Gastroesophageal sphincter (tissue), 4 donors: ENCODE results near the gene XIRP2. TPM values are rescaled to one million over a fixed set of nuclear protein-coding genes. Genes with fewer than 3 reads are reported as not detected.

Source experiments
- ATAC-seq: fragments of 150-250 bp; one replicate; pipeline ENCODE4 v1.9.1; 2016; ENCODE audit warnings: mild to moderate bottlenecking, moderate library complexity
- H3K27ac ChIP-seq, 4 donors: fragments of 200-600 bp; sonication (generic) in 3 of 4; 1 replicate in 3 of 4; 2 replicates in 1 of 4; pipeline ENCODE4 v1.5.1; 2016 to 2019
- H3K27me3 ChIP-seq: fragments of 200-600 bp; sonication (generic); one replicate; pipeline ENCODE4 v1.5.1; 2019
- H3K36me3 ChIP-seq, 2 donors: fragments of 200-600 bp; sonication (generic); one replicate each; pipeline ENCODE4 v1.5.1; 2019; ENCODE audit warnings: control low read depth in 1 of 2
- H3K4me1 ChIP-seq, 3 donors: fragments of 200-600 bp; sonication (generic); 1 replicate in 2 of 3; 2 replicates in 1 of 3; pipeline ENCODE4 v1.5.1; 2016 to 2019; ENCODE audit warnings: control low read depth in 2 of 3
- H3K4me3 ChIP-seq, 2 donors: fragments of 200-600 bp; sonication (generic); one replicate each; pipeline ENCODE4 v1.5.1; 2019; ENCODE audit warnings: mild to moderate bottlenecking in 1 of 2, moderate library complexity in 1 of 2
- H3K9me3 ChIP-seq, 3 donors: fragments of 200-600 bp; sonication (generic); one replicate each; pipeline ENCODE4 v1.5.1; 2017 to 2019; ENCODE audit warnings: control low read depth in 2 of 3
- CTCF ChIP-seq, 4 experiments: fragments of 200-600 bp in 2 of 4; fragments of 450-650 bp in 2 of 4; sonication (generic) in 1 of 4; IDR thresholded peaks; one replicate each; pipeline ENCODE4 v1.5.1; 2017 to 2019; ENCODE audit warnings: antibody characterized with exemption in 4 of 4, mild to moderate bottlenecking in 2 of 4, moderate library complexity in 2 of 4
- EP300 ChIP-seq: sonication (generic); formaldehyde crosslinking; IDR thresholded peaks from one replicate; pipeline ENCODE4 v1.6.1; 2017; ENCODE audit warnings: antibody characterized with exemption, mild to moderate bottlenecking
- POLR2A ChIP-seq, 2 donors: fragments of 450-650 bp; IDR thresholded peaks; one replicate each; pipeline ENCODE4 v1.6.1; 2017; ENCODE audit warnings: antibody characterized with exemption in 2 of 2, mild to moderate bottlenecking in 2 of 2, moderate library complexity in 1 of 2
- POLR2AphosphoS5 ChIP-seq: sonication (generic); formaldehyde crosslinking; IDR thresholded peaks from one replicate; pipeline ENCODE4 v1.6.1; 2017; ENCODE audit warnings: antibody characterized with exemption
- WGBS, 2 donors: methylation state at CpG; one replicate each; pipeline ENCODE4 v1.1.5; 2018; ENCODE audit warnings: low coverage in 1 of 2; 5-methylcytosine and 5-hydroxymethylcytosine counted together
- total RNA-seq, 4 donors: library from RNA; depleted of rRNA; stranded (reverse); fragments of >200 nt; gene quantifications; one replicate each; pipeline ENCODE4 v1.1.0, GENCODE V29; 2016

Gene XIRP2
- total RNA-seq, 4 donors from 2014 or later, result 0.19 TPM; not detected in 3

DNA sequence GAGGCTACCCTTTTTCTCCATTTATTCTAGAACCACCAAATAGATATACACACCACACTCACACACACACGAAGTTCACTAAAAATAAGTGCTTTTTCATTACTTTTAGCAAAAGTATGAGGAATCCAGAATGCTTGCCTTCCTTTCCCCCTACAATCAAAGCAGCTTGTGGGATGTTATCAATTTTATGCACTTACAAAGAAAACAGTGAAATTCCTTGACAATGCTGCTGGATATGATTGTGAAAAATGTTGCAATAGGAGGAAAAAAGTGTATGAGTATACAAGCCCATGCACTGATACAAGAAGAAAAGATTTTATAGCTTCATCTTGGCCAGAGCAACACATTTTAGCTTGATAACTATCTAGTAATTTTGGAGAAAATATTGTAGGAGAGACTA, 269.2 kb downstream of the XIRP2 start:
- Histone ChIP-seq H3K36me3 (no peaks in the 10 kb centered on the region), H3K27me3 (no peaks in the 10 kb centered on the region), H3K4me3 (no peak overlapping the region), H3K4me1 (no peaks in the 10 kb centered on the region), H3K9me3 (peaks cover 0 to 6% (median 0%) of the 10 kb centered on the region in 3 donors), H3K27ac (no peak overlapping the region)
- no peak for ATAC-seq
- TF ChIP-seq EP300 (no peak), POLR2AphosphoS5 (no peak), CTCF (IDR thresholded peaks at IDR 0.05) (no peak), POLR2A (IDR thresholded peaks at IDR 0.05) (no peak)
- WGBS, 2 donors, result 33 to 35% methylated on average over 1 of the region's 1 CpG

DNA sequence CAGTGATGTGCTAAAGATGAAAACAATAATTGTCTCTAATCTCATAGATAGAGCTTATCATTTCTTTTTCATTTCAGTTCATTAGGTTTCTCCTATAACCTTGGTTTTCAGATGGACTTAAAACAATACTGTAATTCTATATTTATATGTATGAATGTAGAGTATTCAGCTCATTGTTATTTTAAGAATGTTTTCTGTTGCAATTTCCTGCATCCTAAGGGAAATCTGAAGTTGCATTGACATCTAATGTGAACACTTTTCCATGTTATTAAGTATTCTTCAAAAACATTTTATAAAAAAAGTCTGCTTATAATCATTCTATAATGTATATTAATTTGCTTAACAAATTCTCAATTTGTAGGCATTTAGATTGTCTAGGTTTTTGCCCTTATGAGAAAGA, 288.9 kb downstream of the XIRP2 start:
- TF ChIP-seq CTCF (IDR thresholded peaks at IDR 0.05), result no peak
- TF ChIP-seq POLR2AphosphoS5, result no peak
- TF ChIP-seq EP300, result no peak
- TF ChIP-seq POLR2A (IDR thresholded peaks at IDR 0.05), result no peak
- no peaks in the 10 kb centered on the region for H3K4me1 ChIP-seq
- no peaks in the 10 kb centered on the region for H3K27me3 ChIP-seq
- no peaks in the 10 kb centered on the region for H3K36me3 ChIP-seq
- H3K27ac ChIP-seq, result no peak overlapping the region
- no peak overlapping the region for H3K4me3 ChIP-seq
- peaks cover 0 to 9% (median 0%) of the 10 kb centered on the region in 3 donors for H3K9me3 ChIP-seq
- no peak for ATAC-seq

DNA sequence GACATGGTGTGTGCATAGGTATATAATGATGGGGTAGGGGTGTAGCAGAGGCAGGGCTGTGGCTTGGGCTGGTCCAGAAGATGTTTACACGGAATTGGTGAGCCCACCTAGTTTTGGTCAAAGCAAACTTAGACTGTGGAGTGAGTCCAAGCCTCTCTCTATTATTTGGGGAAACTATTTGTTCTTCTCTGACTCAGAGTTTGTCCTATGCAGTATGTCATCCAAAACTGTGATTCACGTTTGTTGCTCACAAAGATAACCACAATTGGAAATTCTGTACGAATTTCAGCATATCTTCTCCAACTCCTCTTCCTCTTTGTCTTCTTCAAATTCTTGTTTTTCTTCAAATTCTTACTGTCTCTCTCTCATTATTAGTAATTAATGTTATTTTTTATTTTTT, 292.9 kb downstream of the XIRP2 start:
- no peaks in the 10 kb centered on the region for H3K27me3 ChIP-seq
- no peak for TF ChIP-seq CTCF (IDR thresholded peaks at IDR 0.05)
- TF ChIP-seq POLR2AphosphoS5, result no peak
- TF ChIP-seq POLR2A (IDR thresholded peaks at IDR 0.05), result no peak
- TF ChIP-seq EP300, result no peak
- peaks cover 0 to under 1% (median 0%) of the 10 kb centered on the region in 3 donors for H3K4me1 ChIP-seq
- H3K4me3 ChIP-seq, result no peak overlapping the region
- no peak overlapping the region for H3K27ac ChIP-seq
- no peaks in the 10 kb centered on the region for H3K9me3 ChIP-seq
- no peak for ATAC-seq
- H3K36me3 ChIP-seq, result no peaks in the 10 kb centered on the region
- WGBS, 2 donors, result 57 to 77% methylated on average over 3 of the region's 3 CpGs

DNA sequence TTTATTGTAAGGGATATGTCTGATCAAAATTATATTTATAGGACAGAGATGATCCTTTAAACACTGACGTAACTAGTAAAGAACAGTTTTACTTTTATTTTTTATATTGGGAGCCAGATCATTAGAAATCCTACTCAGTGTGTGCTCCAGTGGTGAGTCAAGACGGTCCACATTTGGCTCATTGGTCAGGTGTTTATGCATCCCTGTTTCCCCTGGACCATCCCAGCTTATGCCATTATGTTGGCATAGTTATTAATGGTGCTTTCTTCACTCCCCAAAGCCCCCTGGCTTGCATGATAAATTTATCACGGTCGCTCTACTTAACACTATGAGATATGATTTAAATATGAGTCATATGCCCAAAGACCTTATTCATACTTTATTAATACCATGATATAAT, 293.4 kb downstream of the XIRP2 start:
- H3K9me3 ChIP-seq, result no peaks in the 10 kb centered on the region
- 71 to 95% methylated on average over 4 of the region's 4 CpGs for WGBS, 2 donors
- ATAC-seq, result no peak

More for the DNA sequence above, 293.4 kb downstream of the XIRP2 start:
- Histone ChIP-seq H3K4me1 (peaks cover 0 to 6% (median 0%) of the 10 kb centered on the region in 3 donors), H3K27ac (no peak overlapping the region), H3K27me3 (no peaks in the 10 kb centered on the region), H3K4me3 (no peak overlapping the region), H3K36me3 (no peaks in the 10 kb centered on the region)
- TF ChIP-seq EP300 (no peak), CTCF (IDR thresholded peaks at IDR 0.05) (no peak), POLR2AphosphoS5 (no peak), POLR2A (IDR thresholded peaks at IDR 0.05) (no peak)
